MCF 10A (cell line): Measurements from ENCODE around the gene FGD5. TPM values are rescaled to one million over a fixed set of nuclear protein-coding genes. Genes with fewer than 3 reads are reported as not detected.

ENCODE experiments used
- BruUV-seq: library from RNA; stranded (reverse); fragments of 400-500 nt; replicated peaks from 2 replicates; lab custom pipeline; 2021; lab: Mats Ljungman, UMichigan
- CTCF ChIA-PET: fragments of 300-600 bp; sonication (Branson Sonifier 250); formaldehyde crosslinking; extraction: SDS; loops from one replicate; lab custom pipeline; 2021; ENCODE audit warnings: antibody characterized with exemption, inconsistent platforms; lab: Yijun Ruan, JAX
- POLR2A ChIA-PET: fragments of 300-600, 350-650 bp; sonication (Branson Sonifier 250); formaldehyde crosslinking; extraction: SDS; loops from one replicate; lab custom pipeline; 2020; ENCODE audit warnings: antibody characterized with exemption, inconsistent platforms; lab: Yijun Ruan, JAX
- DNase-seq: peaks from one replicate; pipeline ENCODE4 v3.0.0-alpha.2; 2018; ENCODE audit not compliant: unreplicated experiment
- H3K27ac Mint-ChIP-seq: one replicate; pipeline ENCODE4 v1.8.0; 2022; ENCODE audit warnings: mild to moderate bottlenecking, low read depth, mixed read lengths; ENCODE audit not compliant: unreplicated experiment
- H3K27me3 Mint-ChIP-seq: one replicate; pipeline ENCODE4 v1.8.0; 2022; ENCODE audit warnings: mixed read lengths; ENCODE audit not compliant: insufficient read depth, unreplicated experiment
- H3K36me3 Mint-ChIP-seq: one replicate; pipeline ENCODE4 v1.8.0; 2022; ENCODE audit warnings: mild to moderate bottlenecking, moderate library complexity, mixed read lengths; ENCODE audit not compliant: insufficient read depth, unreplicated experiment
- H3K4me1 Mint-ChIP-seq: one replicate; pipeline ENCODE4 v1.8.0; 2022; ENCODE audit warnings: mixed read lengths; ENCODE audit not compliant: insufficient read depth, unreplicated experiment
- H3K4me3 Mint-ChIP-seq: one replicate; pipeline ENCODE4 v1.8.0; 2022; ENCODE audit warnings: mild to moderate bottlenecking, moderate library complexity, mixed read lengths; ENCODE audit not compliant: unreplicated experiment
- H3K9me3 Mint-ChIP-seq: one replicate; pipeline ENCODE4 v1.8.0; 2022; ENCODE audit warnings: mixed read lengths; ENCODE audit not compliant: unreplicated experiment
- CTCF ChIP-seq: fragments of 200-600 bp; IDR thresholded peaks from one replicate; pipeline ENCODE4 v1.8.0; 2022; ENCODE audit warnings: antibody characterized with exemption, mild to moderate bottlenecking; ENCODE audit not compliant: unreplicated experiment
- intact Hi-C: fragments of 100-400 bp; cut with micrococcal nuclease; formaldehyde crosslinking; loops from 2 replicates; pipeline ENCODE4 v1.14.1; 2022
- total RNA-seq: library from RNA; stranded (reverse); gene quantifications from 2 replicates; pipeline ENCODE4 v1.2.3, GENCODE V29; 2022

FGD5 gene
- total RNA-seq, 1 experiment from 2014 or later = not detected

- Mint-ChIP-seq H3K4me1 (no peaks in the 10 kb centered on the region), H3K36me3 (peaks cover 44% of the 10 kb centered on the region), H3K4me3 (no peak overlapping the region), H3K27me3 (no peaks in the 10 kb centered on the region), H3K27ac (no peak overlapping the region), H3K9me3 (peaks cover 16% of the 10 kb centered on the region)
- CTCF ChIA-PET = no interaction called here
- intact Hi-C loops = no loop called here
- no TSS peak for BruUV-seq
- TF ChIP-seq CTCF = no peak
- DNase-seq = no peak
- POLR2A ChIA-PET = no interaction called here
Observed at GRCh38 chr3:14969671-14970070, 150.9 kb downstream of the FGD5 start.

GRCh38 chr3:14976317-14976716 is 157.6 kb downstream of the FGD5 start:
- Mint-ChIP-seq H3K4me3 (no peak overlapping the region), H3K27ac (no peak overlapping the region), H3K4me1 (peaks cover 9% of the 10 kb centered on the region), H3K36me3 (peaks cover 43% of the 10 kb centered on the region), H3K27me3 (no peaks in the 10 kb centered on the region), H3K9me3 (peaks cover 8% of the 10 kb centered on the region)
- intact Hi-C loops = no loop called here
- no peak for DNase-seq
- POLR2A ChIA-PET = no interaction called here
- TF ChIP-seq CTCF = no peak
- BruUV-seq = no TSS peak
- CTCF ChIA-PET = no interaction called here

- ChIA-PET CTCF (interaction anchor here (0.5 to 1.2 kb wide), 2 partner anchors 54 to 82 kb away, joined by 3 read pairs; no protein-coding TSS in a partner anchor), POLR2A (interaction anchor here (0.9 to 1.8 kb wide), 2 partner anchors 14 to 16 kb away, joined by 4 to 6 read pairs; no protein-coding TSS in a partner anchor)
- no TSS peak for BruUV-seq
Observed at GRCh38 chr3:14980689-14981088, 161.9 kb downstream of the FGD5 start.

More at GRCh38 chr3:14980689-14981088, 161.9 kb downstream of the FGD5 start:
- H3K4me3 Mint-ChIP-seq = no peak overlapping the region
- H3K9me3 Mint-ChIP-seq = peaks cover 8% of the 10 kb centered on the region
- intact Hi-C loops = no loop called here
- no peak overlapping the region for H3K27ac Mint-ChIP-seq
- DNase-seq = no peak
- H3K36me3 Mint-ChIP-seq = peaks cover 11% of the 10 kb centered on the region
- no peaks in the 10 kb centered on the region for H3K27me3 Mint-ChIP-seq
- no peak for TF ChIP-seq CTCF
- H3K4me1 Mint-ChIP-seq = peaks cover 9% of the 10 kb centered on the region

Other genes with a start within 250 kb of the FGD5 start
- 25.4 and 28.7 TPM in 2 replicates for gene CCDC174, start 167.2 kb upstream of the FGD5 start, total RNA-seq
- gene C3orf20, start 143.8 kb upstream of the FGD5 start, total RNA-seq = 0.15 TPM in 1 of 2 replicates, not detected in the other
- 42.4 and 45.2 TPM in 2 replicates for gene NR2C2, start 128.6 kb downstream of the FGD5 start, total RNA-seq
- gene MRPS25, start 246.4 kb downstream of the FGD5 start, total RNA-seq = 81.0 and 87.2 TPM in 2 replicates